ENCODE measurements around the gene SCAP. TPM values are rescaled to one million over a fixed set of nuclear protein-coding genes. Genes with fewer than 3 reads are reported as not detected.

The SCAP gene
- total RNA-seq, 2 donors from 2014 or later, result 103 to 105 TPM

DNA sequence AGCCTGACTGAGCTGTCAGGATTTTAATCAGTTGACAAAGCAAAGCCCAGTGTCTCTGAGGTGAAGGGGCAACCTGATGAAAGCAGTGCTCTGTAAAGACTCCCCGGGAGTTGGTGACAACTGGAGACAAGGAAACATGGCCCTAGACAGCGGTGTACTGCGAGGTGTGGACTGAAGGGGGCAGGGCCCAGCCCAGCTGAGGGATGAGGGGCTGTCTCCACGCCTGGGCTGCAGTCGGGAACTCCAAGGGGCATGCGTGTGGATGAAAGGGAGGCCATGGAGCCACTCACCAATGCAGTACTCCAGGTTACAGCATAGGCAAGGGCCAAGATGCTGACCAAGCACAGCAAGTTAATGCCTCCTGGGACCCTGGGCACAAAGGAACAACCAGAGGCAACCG, 45.1 kb downstream of the SCAP start:
- WGBS, 2 experiments (ENCODE audit: insufficient coverage in 1 of 2, insufficient read length in 1 of 2), result 91 to 92% methylated on average over 7 of the region's 7 CpGs
- Histone ChIP-seq H3K9me3 (ENCODE audit: control insufficient read depth, low read length) (no peaks in the 10 kb centered on the region), H3K4me1 (ENCODE audit: control insufficient read depth, insufficient read depth, low read length) (no peaks in the 10 kb centered on the region), H3K27ac (ENCODE audit: low read depth, low read length) (no peak overlapping the region), H3K27me3 (ENCODE audit: control insufficient read depth, insufficient read depth, low read length, poor library complexity, severe bottlenecking) (no peaks in the 10 kb centered on the region), H3K36me3 (ENCODE audit: control insufficient read depth, insufficient read depth, low read length) (peaks cover 70% of the 10 kb centered on the region), H3K4me3 (ENCODE audit: low read length) (no peak overlapping the region), H3K9ac (ENCODE audit: extremely low read depth, low read length, poor library complexity, severe bottlenecking) (no peak overlapping the region)
- peak; percentile 22 for DNase-seq
- no peak overlapping the region for H3K4me3 Mint-ChIP-seq
- peaks cover 49% of the 10 kb centered on the region for H3K36me3 Mint-ChIP-seq (ENCODE audit: low read depth)
- H3K4me1 Mint-ChIP-seq, result no peaks in the 10 kb centered on the region
- no peak overlapping the region for H3K27ac Mint-ChIP-seq
- no peaks in the 10 kb centered on the region for H3K27me3 Mint-ChIP-seq (ENCODE audit: insufficient read depth)
- TF ChIP-seq, protein P1, sequence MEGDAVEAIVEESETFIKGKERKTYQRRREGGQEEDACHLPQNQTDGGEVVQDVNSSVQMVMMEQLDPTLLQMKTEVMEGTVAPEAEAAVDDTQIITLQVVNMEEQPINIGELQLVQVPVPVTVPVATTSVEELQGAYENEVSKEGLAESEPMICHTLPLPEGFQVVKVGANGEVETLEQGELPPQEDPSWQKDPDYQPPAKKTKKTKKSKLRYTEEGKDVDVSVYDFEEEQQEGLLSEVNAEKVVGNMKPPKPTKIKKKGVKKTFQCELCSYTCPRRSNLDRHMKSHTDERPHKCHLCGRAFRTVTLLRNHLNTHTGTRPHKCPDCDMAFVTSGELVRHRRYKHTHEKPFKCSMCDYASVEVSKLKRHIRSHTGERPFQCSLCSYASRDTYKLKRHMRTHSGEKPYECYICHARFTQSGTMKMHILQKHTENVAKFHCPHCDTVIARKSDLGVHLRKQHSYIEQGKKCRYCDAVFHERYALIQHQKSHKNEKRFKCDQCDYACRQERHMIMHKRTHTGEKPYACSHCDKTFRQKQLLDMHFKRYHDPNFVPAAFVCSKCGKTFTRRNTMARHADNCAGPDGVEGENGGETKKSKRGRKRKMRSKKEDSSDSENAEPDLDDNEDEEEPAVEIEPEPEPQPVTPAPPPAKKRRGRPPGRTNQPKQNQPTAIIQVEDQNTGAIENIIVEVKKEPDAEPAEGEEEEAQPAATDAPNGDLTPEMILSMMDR (conservative IDR thresholded peaks at IDR 0.05), result no peak
- H3K9me3 Mint-ChIP-seq, result no peaks in the 10 kb centered on the region

DNA sequence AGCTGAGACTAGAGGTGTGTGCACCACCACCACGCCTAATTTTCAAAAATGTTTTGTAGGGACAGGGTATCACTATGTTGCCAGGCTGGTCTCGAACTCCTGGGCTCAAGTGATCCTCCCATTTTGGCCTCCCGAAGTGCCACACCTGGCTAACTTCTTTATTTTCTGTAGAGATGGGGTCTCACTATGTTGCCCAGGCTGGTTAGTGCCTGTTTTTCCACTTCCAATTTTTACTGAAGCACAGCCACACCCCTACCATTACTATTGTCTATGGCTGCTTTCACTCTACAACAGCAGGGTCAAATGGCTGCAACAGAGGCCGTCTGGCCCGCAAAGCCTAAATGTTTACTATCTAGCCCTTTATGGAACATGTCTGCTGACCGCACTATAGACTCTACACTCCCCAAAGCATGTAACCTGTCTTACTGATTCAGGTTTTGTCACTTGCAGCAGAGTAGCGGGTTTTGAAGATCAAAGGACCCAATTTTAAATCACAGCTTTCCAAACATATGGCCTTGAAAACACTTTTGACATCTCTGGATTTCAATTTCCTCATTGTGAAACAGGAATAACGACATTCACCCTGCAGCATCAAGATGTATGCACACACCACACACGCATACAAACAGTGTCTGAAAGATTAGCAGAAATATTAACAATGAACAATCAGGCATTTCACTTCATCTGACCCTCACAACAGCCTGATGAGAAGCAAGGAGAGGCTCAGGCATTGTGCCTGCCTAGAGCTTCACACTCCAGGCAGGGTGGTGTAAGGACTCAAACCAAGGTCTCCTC, 46.1 kb downstream of the SCAP start:
- no peaks in the 10 kb centered on the region for H3K4me1 ChIP-seq (ENCODE audit: control insufficient read depth, insufficient read depth, low read length)
- Mint-ChIP-seq H3K27ac (no peak overlapping the region), H3K36me3 (ENCODE audit: low read depth) (peaks cover 50% of the 10 kb centered on the region), H3K4me1 (peaks cover 4% of the 10 kb centered on the region), H3K9me3 (no peaks in the 10 kb centered on the region), H3K4me3 (no peak overlapping the region), H3K27me3 (ENCODE audit: insufficient read depth) (no peaks in the 10 kb centered on the region)
- peaks cover 71% of the 10 kb centered on the region for H3K36me3 ChIP-seq (ENCODE audit: control insufficient read depth, insufficient read depth, low read length)
- no peak overlapping the region for H3K4me3 ChIP-seq (ENCODE audit: low read length)
- peak; percentile 6 for DNase-seq
- H3K27ac ChIP-seq (ENCODE audit: low read depth, low read length), result no peak overlapping the region
- no peak overlapping the region for H3K9ac ChIP-seq (ENCODE audit: extremely low read depth, low read length, poor library complexity, severe bottlenecking)
- 88 to 96% methylated on average over 8 to 9 of the region's 9 CpGs for WGBS, 2 experiments (ENCODE audit: insufficient coverage in 1 of 2, insufficient read length in 1 of 2)
- H3K27me3 ChIP-seq (ENCODE audit: control insufficient read depth, insufficient read depth, low read length, poor library complexity, severe bottlenecking), result no peaks in the 10 kb centered on the region
- TF ChIP-seq, protein P1 (conservative IDR thresholded peaks at IDR 0.05), result no peak
- H3K9me3 ChIP-seq (ENCODE audit: control insufficient read depth, low read length), result no peaks in the 10 kb centered on the region

DNA sequence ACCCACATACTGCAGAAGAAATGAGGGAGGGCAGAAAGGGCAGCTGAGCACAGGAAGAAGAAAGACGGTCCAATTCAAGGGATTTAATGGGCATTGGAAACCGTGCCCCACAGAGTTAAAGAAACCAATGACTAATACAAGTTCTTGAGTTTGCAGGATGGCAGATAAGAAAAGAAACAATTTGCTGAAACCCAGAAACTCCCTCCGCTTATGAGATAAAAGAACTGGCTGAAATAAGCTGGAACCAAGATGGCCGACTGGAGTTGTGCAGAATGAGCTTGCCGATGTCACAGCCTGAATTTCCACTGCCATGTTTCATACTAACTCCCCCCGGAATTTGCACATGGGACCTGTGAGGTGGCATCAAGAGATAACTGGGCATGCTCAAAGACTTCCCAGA, 47.1 kb downstream of the SCAP start:
- Histone ChIP-seq H3K9ac (ENCODE audit: extremely low read depth, low read length, poor library complexity, severe bottlenecking) (no peak overlapping the region), H3K4me1 (ENCODE audit: control insufficient read depth, insufficient read depth, low read length) (no peaks in the 10 kb centered on the region), H3K36me3 (ENCODE audit: control insufficient read depth, insufficient read depth, low read length) (peaks cover 66% of the 10 kb centered on the region), H3K27ac (ENCODE audit: low read depth, low read length) (no peak overlapping the region), H3K4me3 (ENCODE audit: low read length) (no peak overlapping the region), H3K9me3 (ENCODE audit: control insufficient read depth, low read length) (no peaks in the 10 kb centered on the region), H3K27me3 (ENCODE audit: control insufficient read depth, insufficient read depth, low read length, poor library complexity, severe bottlenecking) (no peaks in the 10 kb centered on the region)
- no peak overlapping the region for H3K27ac Mint-ChIP-seq
- peak; percentile 9 for DNase-seq
- TF ChIP-seq, protein P1 (conservative IDR thresholded peaks at IDR 0.05), result no peak
- 74 to 84% methylated on average over 4 to 6 of the region's 6 CpGs for WGBS, 2 experiments (ENCODE audit: insufficient coverage in 1 of 2, insufficient read length in 1 of 2)
- H3K4me3 Mint-ChIP-seq, result no peak overlapping the region
- no peaks in the 10 kb centered on the region for H3K27me3 Mint-ChIP-seq (ENCODE audit: insufficient read depth)
- H3K9me3 Mint-ChIP-seq, result no peaks in the 10 kb centered on the region
- H3K36me3 Mint-ChIP-seq (ENCODE audit: low read depth), result peaks cover 45% of the 10 kb centered on the region
- H3K4me1 Mint-ChIP-seq, result peaks cover 7% of the 10 kb centered on the region

Data from endodermal cell (in vitro differentiated cells).